SU-DHL-6 (cell line): ENCODE data around the gene CCDC85B.

Source experiments
- CTCF ChIP-seq: fragments of 200-600 bp; sonication (generic); IDR thresholded peaks from one replicate; pipeline ENCODE4 v1.5.1; 2017; ENCODE audit warnings: antibody characterized with exemption, mild to moderate bottlenecking, low read length, moderate library complexity; ENCODE audit not compliant: insufficient read depth, poor library complexity, severe bottlenecking
- EZH2phosphoT487 ChIP-seq: fragments of 200-600 bp; sonication (generic), shearing (Covaris generic); conservative IDR thresholded peaks from 2 replicates; pipeline ENCODE4 v1.6.1; 2018; ENCODE audit warnings: mild to moderate bottlenecking, antibody characterized with exemption, low read length, moderate library complexity, mixed read lengths

GRCh38 chr11:65857853-65858680 lies 32.4 kb upstream of the CCDC85B start, which contains the start of gene CFL1:
- TF ChIP-seq CTCF (no peak), EZH2phosphoT487 (no peak)
